ENCODE data around the gene ADGRL3.

DNA sequence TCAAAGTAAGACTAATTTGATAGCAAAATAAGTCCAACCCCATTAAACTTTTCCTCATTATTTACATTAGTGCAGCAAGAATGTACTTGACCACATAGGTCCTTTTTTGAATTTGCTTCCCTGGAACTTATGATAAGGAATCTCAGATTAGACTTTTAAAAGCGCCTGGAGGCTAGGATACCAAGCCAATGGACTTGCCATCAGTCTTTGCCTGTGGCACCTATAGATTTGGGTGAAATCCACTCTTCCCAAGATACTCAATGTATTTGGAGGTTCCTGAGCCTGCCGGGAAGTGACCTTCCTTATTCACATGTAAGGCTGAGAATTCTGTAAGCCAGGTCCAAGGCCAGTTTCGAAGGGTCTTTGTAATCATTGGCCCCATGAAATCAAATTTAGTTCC is 553.6 kb downstream of the ADGRL3 start:
- TF ChIP-seq, protein P1, sequence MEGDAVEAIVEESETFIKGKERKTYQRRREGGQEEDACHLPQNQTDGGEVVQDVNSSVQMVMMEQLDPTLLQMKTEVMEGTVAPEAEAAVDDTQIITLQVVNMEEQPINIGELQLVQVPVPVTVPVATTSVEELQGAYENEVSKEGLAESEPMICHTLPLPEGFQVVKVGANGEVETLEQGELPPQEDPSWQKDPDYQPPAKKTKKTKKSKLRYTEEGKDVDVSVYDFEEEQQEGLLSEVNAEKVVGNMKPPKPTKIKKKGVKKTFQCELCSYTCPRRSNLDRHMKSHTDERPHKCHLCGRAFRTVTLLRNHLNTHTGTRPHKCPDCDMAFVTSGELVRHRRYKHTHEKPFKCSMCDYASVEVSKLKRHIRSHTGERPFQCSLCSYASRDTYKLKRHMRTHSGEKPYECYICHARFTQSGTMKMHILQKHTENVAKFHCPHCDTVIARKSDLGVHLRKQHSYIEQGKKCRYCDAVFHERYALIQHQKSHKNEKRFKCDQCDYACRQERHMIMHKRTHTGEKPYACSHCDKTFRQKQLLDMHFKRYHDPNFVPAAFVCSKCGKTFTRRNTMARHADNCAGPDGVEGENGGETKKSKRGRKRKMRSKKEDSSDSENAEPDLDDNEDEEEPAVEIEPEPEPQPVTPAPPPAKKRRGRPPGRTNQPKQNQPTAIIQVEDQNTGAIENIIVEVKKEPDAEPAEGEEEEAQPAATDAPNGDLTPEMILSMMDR (IDR thresholded peaks at IDR 0.05; ENCODE audit: low read depth, low read length) = no peak
- TF ChIP-seq EZH2phosphoT487 (IDR thresholded peaks at IDR 0.05; ENCODE audit: low read depth) = no peak

Measured in OCI-LY3 (cell line).